ENCODE data around the gene CHIT1.

Gene CHIT1

GRCh38 chr1:203274603-203275381 is 45.3 kb upstream of the CHIT1 start:
- H3K79me2 ChIP-seq (ENCODE audit: low read length) = peaks cover 29% of the 10 kb centered on the region
- H3F3A ChIP-seq (ENCODE audit: insufficient read depth, low read length) = peaks cover 13% of the 10 kb centered on the region
- H3K36me3 ChIP-seq (replicated peaks; ENCODE audit: insufficient read depth, low read length) = no peaks in the 10 kb centered on the region
- peak overlapping the region; percentile 84 for H3K9ac ChIP-seq (ENCODE audit: low read length)
- H3K9me3 ChIP-seq (replicated peaks; ENCODE audit: insufficient read depth, low read length) = no peaks in the 10 kb centered on the region
- no peaks in the 10 kb centered on the region for H3K9me2 ChIP-seq (replicated peaks; ENCODE audit: insufficient read depth, low read length)
- DNase-seq = no peak
- TF ChIP-seq EZH2phosphoT487 (IDR thresholded peaks at IDR 0.05; ENCODE audit: low read length) (no peak), CTCF (IDR thresholded peaks at IDR 0.05; ENCODE audit: low read length) (no peak), EZH2 (optimal IDR thresholded peaks at IDR 0.05; ENCODE audit: low read depth, low read length) (no peak)
- no peaks in the 10 kb centered on the region for H3K27me3 ChIP-seq (replicated peaks; ENCODE audit: insufficient read depth, low read length)
- H3K4me3 ChIP-seq (ENCODE audit: low read length) = peak overlapping the region; percentile 64
- H4K20me1 ChIP-seq (ENCODE audit: insufficient read depth, low read length) = no peaks in the 10 kb centered on the region
- H3K4me1 ChIP-seq (ENCODE audit: low read length) = peaks cover 71% of the 10 kb centered on the region
- H3K27ac ChIP-seq (ENCODE audit: low read length) = peak overlapping the region; percentile 89; the same call in 1 of the 2 replicates
- H2AFZ ChIP-seq (ENCODE audit: low read length) = peak overlapping the region; percentile 13; the same call in 1 of the 2 replicates
- peak overlapping the region; percentile 98 for H3K4me2 ChIP-seq (ENCODE audit: low read depth, low read length)

GRCh38 chr1:203273869-203274602 is 44.6 kb upstream of the CHIT1 start:
- no peaks in the 10 kb centered on the region for H4K20me1 ChIP-seq (ENCODE audit: insufficient read depth, low read length)
- no peaks in the 10 kb centered on the region for H3K9me3 ChIP-seq (replicated peaks; ENCODE audit: insufficient read depth, low read length)
- no peaks in the 10 kb centered on the region for H3K9me2 ChIP-seq (replicated peaks; ENCODE audit: insufficient read depth, low read length)
- no peaks in the 10 kb centered on the region for H3K36me3 ChIP-seq (replicated peaks; ENCODE audit: insufficient read depth, low read length)
- H2AFZ ChIP-seq (ENCODE audit: low read length) = peak overlapping the region; percentile 13
- H3K79me2 ChIP-seq (ENCODE audit: low read length) = peaks cover 29% of the 10 kb centered on the region
- TF ChIP-seq EZH2phosphoT487 (IDR thresholded peaks at IDR 0.05; ENCODE audit: low read length) = no peak
- TF ChIP-seq CTCF (IDR thresholded peaks at IDR 0.05; ENCODE audit: low read length) = no peak
- no peak for TF ChIP-seq EZH2 (optimal IDR thresholded peaks at IDR 0.05; ENCODE audit: low read depth, low read length)
- peaks cover 13% of the 10 kb centered on the region for H3F3A ChIP-seq (ENCODE audit: insufficient read depth, low read length)
- peak; percentile 69 for DNase-seq
- peak overlapping the region; percentile 89 for H3K27ac ChIP-seq (ENCODE audit: low read length)
- peak overlapping the region; percentile 98 for H3K4me2 ChIP-seq (ENCODE audit: low read depth, low read length)
- H3K27me3 ChIP-seq (replicated peaks; ENCODE audit: insufficient read depth, low read length) = no peaks in the 10 kb centered on the region
- peak overlapping the region; percentile 84 for H3K9ac ChIP-seq (ENCODE audit: low read length)
- peak overlapping the region; percentile 64 for H3K4me3 ChIP-seq (ENCODE audit: low read length)
- peaks cover 74% of the 10 kb centered on the region for H3K4me1 ChIP-seq (ENCODE audit: low read length)

- no peaks in the 10 kb centered on the region for H3K9me3 ChIP-seq (replicated peaks; ENCODE audit: insufficient read depth, low read length)
- H3K79me2 ChIP-seq (ENCODE audit: low read length) = peaks cover 29% of the 10 kb centered on the region
- peaks cover 73% of the 10 kb centered on the region for H3K4me1 ChIP-seq (ENCODE audit: low read length)
- H3K27ac ChIP-seq (ENCODE audit: low read length) = peak overlapping the region; percentile 89
- peak overlapping the region; percentile 64 for H3K4me3 ChIP-seq (ENCODE audit: low read length)
- peak; percentile 97 for DNase-seq
- peak overlapping the region; percentile 13 for H2AFZ ChIP-seq (ENCODE audit: low read length)
- H3K4me2 ChIP-seq (ENCODE audit: low read depth, low read length) = peak overlapping the region; percentile 98
- H3K27me3 ChIP-seq (replicated peaks; ENCODE audit: insufficient read depth, low read length) = no peaks in the 10 kb centered on the region
- TF ChIP-seq EZH2phosphoT487 (IDR thresholded peaks at IDR 0.05; ENCODE audit: low read length) (no peak), EZH2 (optimal IDR thresholded peaks at IDR 0.05; ENCODE audit: low read depth, low read length) (no peak), CTCF (IDR thresholded peaks at IDR 0.05; ENCODE audit: low read length) (peak; percentile 99)
- no peaks in the 10 kb centered on the region for H3K36me3 ChIP-seq (replicated peaks; ENCODE audit: insufficient read depth, low read length)
- H4K20me1 ChIP-seq (ENCODE audit: insufficient read depth, low read length) = no peaks in the 10 kb centered on the region
- peak overlapping the region; percentile 84 for H3K9ac ChIP-seq (ENCODE audit: low read length)
- no peaks in the 10 kb centered on the region for H3K9me2 ChIP-seq (replicated peaks; ENCODE audit: insufficient read depth, low read length)
- H3F3A ChIP-seq (ENCODE audit: insufficient read depth, low read length) = peaks cover 19% of the 10 kb centered on the region
Measured at GRCh38 chr1:203273206-203273868, 43.9 kb upstream of the CHIT1 start.

All from MM.1S (cell line).